ENCODE measurements around the gene ICAM5.

GRCh38 chr19:10320602-10321416 lies 31.1 kb downstream of the ICAM5 start:
- TF ChIP-seq POLR2AphosphoS5 (IDR thresholded peaks at IDR 0.05) (no peak), EP300 (IDR thresholded peaks at IDR 0.05) (no peak), POLR2A (IDR thresholded peaks at IDR 0.05; ENCODE audit: low read depth) (no peak)
- TF ChIP-seq, protein P1, sequence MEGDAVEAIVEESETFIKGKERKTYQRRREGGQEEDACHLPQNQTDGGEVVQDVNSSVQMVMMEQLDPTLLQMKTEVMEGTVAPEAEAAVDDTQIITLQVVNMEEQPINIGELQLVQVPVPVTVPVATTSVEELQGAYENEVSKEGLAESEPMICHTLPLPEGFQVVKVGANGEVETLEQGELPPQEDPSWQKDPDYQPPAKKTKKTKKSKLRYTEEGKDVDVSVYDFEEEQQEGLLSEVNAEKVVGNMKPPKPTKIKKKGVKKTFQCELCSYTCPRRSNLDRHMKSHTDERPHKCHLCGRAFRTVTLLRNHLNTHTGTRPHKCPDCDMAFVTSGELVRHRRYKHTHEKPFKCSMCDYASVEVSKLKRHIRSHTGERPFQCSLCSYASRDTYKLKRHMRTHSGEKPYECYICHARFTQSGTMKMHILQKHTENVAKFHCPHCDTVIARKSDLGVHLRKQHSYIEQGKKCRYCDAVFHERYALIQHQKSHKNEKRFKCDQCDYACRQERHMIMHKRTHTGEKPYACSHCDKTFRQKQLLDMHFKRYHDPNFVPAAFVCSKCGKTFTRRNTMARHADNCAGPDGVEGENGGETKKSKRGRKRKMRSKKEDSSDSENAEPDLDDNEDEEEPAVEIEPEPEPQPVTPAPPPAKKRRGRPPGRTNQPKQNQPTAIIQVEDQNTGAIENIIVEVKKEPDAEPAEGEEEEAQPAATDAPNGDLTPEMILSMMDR (IDR thresholded peaks at IDR 0.05): no peak
